ENCODE measurements around the gene HINT2. TPM values are rescaled to one million over a fixed set of nuclear protein-coding genes. Genes with fewer than 3 reads are reported as not detected.

Gene HINT2
- total RNA-seq, 4 donors from 2014 or later, result 23.4 to 32.4 (median 27.5) TPM

DNA sequence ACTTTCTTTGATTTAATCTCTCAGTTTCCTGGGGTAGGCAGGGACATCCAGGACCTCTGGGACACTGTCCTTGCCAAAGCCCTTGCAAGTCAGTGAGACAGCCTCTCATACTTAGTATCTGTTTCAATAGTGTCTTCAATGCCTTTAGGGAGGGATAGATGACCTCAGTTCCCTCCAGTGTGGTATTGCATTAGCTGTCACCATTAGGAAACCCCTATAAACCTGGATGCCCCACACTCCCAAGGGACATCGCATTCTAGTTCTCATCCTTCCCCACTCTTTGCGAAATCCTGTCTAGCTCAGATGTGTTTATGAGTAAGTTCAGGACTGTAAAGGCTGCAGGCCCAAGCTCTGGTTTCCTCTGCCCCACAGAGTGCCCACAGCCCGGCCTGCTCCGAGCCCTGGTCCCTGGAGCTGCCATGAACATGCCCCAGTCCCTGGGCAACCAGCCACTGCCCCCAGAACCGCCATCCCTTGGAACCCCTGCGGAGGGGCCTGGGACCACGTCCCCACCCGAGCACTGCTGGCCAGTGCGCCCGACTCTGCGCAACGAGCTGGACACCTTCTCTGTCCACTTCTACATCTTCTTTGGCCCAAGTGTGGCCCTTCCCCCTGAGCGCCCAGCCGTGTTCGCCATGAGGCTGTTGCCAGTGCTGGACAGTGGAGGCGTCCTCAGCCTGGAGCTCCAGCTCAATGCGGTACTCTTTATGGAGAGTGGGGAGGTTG, 27.3 kb upstream of the HINT2 start:
- Histone ChIP-seq H3K4me1 (peaks cover 23 to 48% (median 45%) of the 10 kb centered on the region in 4 donors), H3K27me3 (no peaks in the 10 kb centered on the region), H3K27ac (replicated peaks in 1 of 4) (no peak overlapping the region), H3K4me3 (no peak overlapping the region), H3K36me3 (peaks cover 0 to 23% (median 16%) of the 10 kb centered on the region in 4 donors), H3K9me3 (no peaks in the 10 kb centered on the region)
- no peak for TF ChIP-seq POLR2AphosphoS5 (IDR thresholded peaks at IDR 0.05)
- TF ChIP-seq, protein P1, sequence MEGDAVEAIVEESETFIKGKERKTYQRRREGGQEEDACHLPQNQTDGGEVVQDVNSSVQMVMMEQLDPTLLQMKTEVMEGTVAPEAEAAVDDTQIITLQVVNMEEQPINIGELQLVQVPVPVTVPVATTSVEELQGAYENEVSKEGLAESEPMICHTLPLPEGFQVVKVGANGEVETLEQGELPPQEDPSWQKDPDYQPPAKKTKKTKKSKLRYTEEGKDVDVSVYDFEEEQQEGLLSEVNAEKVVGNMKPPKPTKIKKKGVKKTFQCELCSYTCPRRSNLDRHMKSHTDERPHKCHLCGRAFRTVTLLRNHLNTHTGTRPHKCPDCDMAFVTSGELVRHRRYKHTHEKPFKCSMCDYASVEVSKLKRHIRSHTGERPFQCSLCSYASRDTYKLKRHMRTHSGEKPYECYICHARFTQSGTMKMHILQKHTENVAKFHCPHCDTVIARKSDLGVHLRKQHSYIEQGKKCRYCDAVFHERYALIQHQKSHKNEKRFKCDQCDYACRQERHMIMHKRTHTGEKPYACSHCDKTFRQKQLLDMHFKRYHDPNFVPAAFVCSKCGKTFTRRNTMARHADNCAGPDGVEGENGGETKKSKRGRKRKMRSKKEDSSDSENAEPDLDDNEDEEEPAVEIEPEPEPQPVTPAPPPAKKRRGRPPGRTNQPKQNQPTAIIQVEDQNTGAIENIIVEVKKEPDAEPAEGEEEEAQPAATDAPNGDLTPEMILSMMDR (IDR thresholded peaks at IDR 0.05), result no peak
- no peak for TF ChIP-seq EP300 (IDR thresholded peaks at IDR 0.05)
- no peak for TF ChIP-seq POLR2A (IDR thresholded peaks at IDR 0.05; ENCODE audit: low read depth)
- no peak for DNase-seq (ENCODE audit: extremely low spot score)
- intact Hi-C loops (cut with DNase I), result no loop called here
- WGBS, result 100% methylated on average over 3 of the region's 17 CpGs

DNA sequence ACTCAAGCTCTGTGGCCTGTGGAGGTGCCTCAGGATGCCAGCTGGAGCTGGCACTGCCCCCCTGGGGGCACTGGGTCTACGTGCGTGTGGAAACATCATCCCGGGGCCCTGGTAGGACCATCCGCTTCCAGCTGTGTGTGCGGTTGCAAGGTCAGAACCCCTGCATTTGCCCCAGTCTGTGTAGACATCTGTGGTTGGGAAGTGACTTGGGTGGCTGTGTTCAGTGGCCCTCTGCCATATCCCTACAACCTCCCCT, 26.7 kb upstream of the HINT2 start:
- no peak overlapping the region for H3K27ac ChIP-seq (replicated peaks in 1 of 4)
- H3K9me3 ChIP-seq, result no peaks in the 10 kb centered on the region
- no peak overlapping the region for H3K4me3 ChIP-seq
- H3K4me1 ChIP-seq, result peaks cover 23 to 42% (median 40%) of the 10 kb centered on the region in 4 donors
- no peak for DNase-seq (ENCODE audit: extremely low spot score)
- H3K36me3 ChIP-seq, result peaks cover 0 to 17% (median 10%) of the 10 kb centered on the region in 4 donors
- no peaks in the 10 kb centered on the region for H3K27me3 ChIP-seq
- intact Hi-C loops (cut with DNase I), result no loop called here
- 57% methylated on average over 2 of the region's 5 CpGs for WGBS
- TF ChIP-seq POLR2A (IDR thresholded peaks at IDR 0.05; ENCODE audit: low read depth), result no peak
- no peak for TF ChIP-seq POLR2AphosphoS5 (IDR thresholded peaks at IDR 0.05)
- TF ChIP-seq EP300 (IDR thresholded peaks at IDR 0.05), result no peak
- TF ChIP-seq, protein P1 (IDR thresholded peaks at IDR 0.05), result no peak

DNA sequence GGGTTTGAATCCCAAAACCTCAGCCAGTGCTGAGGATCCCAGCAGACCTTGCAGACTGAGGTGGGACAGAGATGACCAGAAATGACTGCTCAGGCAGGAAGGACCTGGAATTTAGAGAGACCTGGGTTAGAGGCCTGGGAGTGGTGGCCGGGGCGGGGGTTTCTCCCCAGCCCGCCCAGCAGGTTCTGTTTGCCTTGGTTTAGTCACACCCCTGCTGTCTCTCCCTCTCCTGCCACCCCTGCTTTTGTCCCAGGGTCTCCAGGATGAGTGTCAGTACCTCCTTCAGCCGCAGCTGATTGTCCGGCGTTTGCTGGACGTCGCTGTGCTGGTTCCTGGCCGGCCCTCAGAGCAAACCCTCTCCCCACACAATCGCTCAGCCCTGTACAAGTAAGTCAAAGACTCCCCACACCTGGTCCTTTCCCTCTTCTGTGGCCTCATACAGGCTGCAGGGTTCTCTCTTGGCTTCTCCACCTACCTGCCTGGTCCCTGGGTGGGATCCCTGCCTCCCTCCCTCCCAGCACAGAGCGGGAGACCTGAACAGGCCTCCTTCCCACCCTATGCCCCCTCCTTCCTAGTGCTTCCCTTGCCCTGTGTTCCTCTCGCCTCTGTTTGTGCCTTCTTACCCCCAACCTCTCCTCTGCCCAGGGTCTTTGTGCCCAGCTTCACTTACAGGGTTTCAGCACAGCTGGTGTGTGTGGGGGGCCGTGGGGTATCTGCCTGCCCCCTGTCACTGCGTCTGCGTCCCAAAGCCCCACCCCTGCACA, 26.2 kb upstream of the HINT2 start:
- TF ChIP-seq, protein P1 (IDR thresholded peaks at IDR 0.05), result no peak
- TF ChIP-seq POLR2AphosphoS5 (IDR thresholded peaks at IDR 0.05) (no peak), EP300 (IDR thresholded peaks at IDR 0.05) (no peak), POLR2A (IDR thresholded peaks at IDR 0.05; ENCODE audit: low read depth) (no peak)
- Histone ChIP-seq H3K27ac (replicated peaks in 1 of 4) (no peak overlapping the region), H3K27me3 (no peaks in the 10 kb centered on the region), H3K9me3 (no peaks in the 10 kb centered on the region), H3K4me3 (no peak overlapping the region), H3K4me1 (peaks cover 18 to 37% (median 35%) of the 10 kb centered on the region in 4 donors), H3K36me3 (peaks cover 0 to 15% (median 6%) of the 10 kb centered on the region in 4 donors)
- 90% methylated on average over 15 of the region's 15 CpGs for WGBS
- no peak for DNase-seq (ENCODE audit: extremely low spot score)
- intact Hi-C loops (cut with DNase I), result no loop called here

DNA sequence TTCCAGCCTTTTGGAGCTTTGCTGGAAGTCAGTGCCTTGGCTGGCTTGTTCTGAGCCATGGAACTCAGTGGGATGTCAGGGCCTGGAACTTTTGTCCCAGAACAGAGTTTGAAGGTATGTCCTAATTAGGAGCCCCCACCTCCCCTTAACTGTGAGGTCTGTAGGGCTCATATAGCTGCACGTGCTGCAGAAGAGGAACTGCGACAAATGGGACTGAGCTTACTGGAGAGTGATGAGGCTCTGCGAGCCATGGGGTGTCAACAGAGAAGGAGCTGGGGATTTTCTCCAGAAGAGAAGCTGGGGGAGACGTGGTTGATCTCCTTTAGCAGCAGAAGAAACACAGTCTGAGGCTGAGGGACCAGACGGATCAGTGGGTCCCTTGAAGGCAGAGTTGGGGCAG, 25.1 kb upstream of the HINT2 start:
- intact Hi-C loops (cut with DNase I), result no loop called here
- Histone ChIP-seq H3K4me3 (no peak overlapping the region), H3K27ac (replicated peaks in 1 of 4) (no peak overlapping the region), H3K4me1 (peaks cover 7 to 26% (median 24%) of the 10 kb centered on the region in 4 donors), H3K9me3 (no peaks in the 10 kb centered on the region), H3K27me3 (no peaks in the 10 kb centered on the region), H3K36me3 (peaks cover 0 to 26% (median 9%) of the 10 kb centered on the region in 4 donors)
- no peak for DNase-seq (ENCODE audit: extremely low spot score)
- WGBS, result 86% methylated on average over 5 of the region's 5 CpGs
- TF ChIP-seq, protein P1 (IDR thresholded peaks at IDR 0.05), result no peak
- TF ChIP-seq EP300 (IDR thresholded peaks at IDR 0.05) (no peak), POLR2A (IDR thresholded peaks at IDR 0.05; ENCODE audit: low read depth) (no peak), POLR2AphosphoS5 (IDR thresholded peaks at IDR 0.05) (no peak)
